A549 (cell line): Measurements from ENCODE around the gene ACD.

Source experiments
- CTCF ChIP-seq: fragments of >200 bp; sonication (Bioruptor Twin); formaldehyde crosslinking; IDR thresholded peaks from 3 replicates; pipeline ENCODE4 v1.5.1; 2016
- ESRRA ChIP-seq: fragments of 150-350 bp; IDR thresholded peaks from 2 replicates; pipeline ENCODE4 v1.6.1; 2014; ENCODE audit warnings: mild to moderate bottlenecking, low read length, borderline replicate concordance
- JUNB ChIP-seq: fragments of >200 bp; sonication (Bioruptor Twin); formaldehyde crosslinking; IDR thresholded peaks from 2 replicates; pipeline ENCODE4 v1.6.1; 2016
- MAFK ChIP-seq: fragments of 450-650 bp; IDR thresholded peaks from 2 replicates; pipeline ENCODE4 v1.6.1; 2014; ENCODE audit not compliant: partially characterized antibody

- TF ChIP-seq JUNB (no peak), CTCF (no peak), ESRRA (no peak), MAFK (no peak)
Measured at GRCh38 chr16:67667453-67667816, 7.4 kb upstream of the ACD start.
